ENCODE data around the gene GPR183.

DNA sequence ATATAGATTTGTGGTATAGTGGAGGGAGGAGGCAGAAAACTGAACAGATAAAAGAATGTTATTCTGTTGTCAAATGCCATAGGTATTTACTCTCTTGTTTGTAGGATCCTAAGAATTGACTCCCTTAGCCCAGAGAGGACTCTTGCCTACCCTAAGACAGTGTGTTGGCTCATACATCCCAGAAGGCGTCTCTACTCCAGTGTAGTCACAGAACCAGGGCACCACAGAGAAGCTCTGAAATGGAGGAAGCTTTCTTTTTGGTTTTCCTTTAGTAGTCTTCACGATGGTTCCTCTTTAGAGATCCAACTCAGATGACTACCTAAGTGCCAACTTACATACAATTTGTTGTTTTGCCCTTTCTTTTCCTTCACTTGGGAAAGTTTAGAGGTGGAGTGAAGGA, 14.0 kb downstream of the GPR183 start:
- TF ChIP-seq, protein P1, sequence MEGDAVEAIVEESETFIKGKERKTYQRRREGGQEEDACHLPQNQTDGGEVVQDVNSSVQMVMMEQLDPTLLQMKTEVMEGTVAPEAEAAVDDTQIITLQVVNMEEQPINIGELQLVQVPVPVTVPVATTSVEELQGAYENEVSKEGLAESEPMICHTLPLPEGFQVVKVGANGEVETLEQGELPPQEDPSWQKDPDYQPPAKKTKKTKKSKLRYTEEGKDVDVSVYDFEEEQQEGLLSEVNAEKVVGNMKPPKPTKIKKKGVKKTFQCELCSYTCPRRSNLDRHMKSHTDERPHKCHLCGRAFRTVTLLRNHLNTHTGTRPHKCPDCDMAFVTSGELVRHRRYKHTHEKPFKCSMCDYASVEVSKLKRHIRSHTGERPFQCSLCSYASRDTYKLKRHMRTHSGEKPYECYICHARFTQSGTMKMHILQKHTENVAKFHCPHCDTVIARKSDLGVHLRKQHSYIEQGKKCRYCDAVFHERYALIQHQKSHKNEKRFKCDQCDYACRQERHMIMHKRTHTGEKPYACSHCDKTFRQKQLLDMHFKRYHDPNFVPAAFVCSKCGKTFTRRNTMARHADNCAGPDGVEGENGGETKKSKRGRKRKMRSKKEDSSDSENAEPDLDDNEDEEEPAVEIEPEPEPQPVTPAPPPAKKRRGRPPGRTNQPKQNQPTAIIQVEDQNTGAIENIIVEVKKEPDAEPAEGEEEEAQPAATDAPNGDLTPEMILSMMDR (IDR thresholded peaks at IDR 0.05), result no peak
- TF ChIP-seq, protein P2, sequence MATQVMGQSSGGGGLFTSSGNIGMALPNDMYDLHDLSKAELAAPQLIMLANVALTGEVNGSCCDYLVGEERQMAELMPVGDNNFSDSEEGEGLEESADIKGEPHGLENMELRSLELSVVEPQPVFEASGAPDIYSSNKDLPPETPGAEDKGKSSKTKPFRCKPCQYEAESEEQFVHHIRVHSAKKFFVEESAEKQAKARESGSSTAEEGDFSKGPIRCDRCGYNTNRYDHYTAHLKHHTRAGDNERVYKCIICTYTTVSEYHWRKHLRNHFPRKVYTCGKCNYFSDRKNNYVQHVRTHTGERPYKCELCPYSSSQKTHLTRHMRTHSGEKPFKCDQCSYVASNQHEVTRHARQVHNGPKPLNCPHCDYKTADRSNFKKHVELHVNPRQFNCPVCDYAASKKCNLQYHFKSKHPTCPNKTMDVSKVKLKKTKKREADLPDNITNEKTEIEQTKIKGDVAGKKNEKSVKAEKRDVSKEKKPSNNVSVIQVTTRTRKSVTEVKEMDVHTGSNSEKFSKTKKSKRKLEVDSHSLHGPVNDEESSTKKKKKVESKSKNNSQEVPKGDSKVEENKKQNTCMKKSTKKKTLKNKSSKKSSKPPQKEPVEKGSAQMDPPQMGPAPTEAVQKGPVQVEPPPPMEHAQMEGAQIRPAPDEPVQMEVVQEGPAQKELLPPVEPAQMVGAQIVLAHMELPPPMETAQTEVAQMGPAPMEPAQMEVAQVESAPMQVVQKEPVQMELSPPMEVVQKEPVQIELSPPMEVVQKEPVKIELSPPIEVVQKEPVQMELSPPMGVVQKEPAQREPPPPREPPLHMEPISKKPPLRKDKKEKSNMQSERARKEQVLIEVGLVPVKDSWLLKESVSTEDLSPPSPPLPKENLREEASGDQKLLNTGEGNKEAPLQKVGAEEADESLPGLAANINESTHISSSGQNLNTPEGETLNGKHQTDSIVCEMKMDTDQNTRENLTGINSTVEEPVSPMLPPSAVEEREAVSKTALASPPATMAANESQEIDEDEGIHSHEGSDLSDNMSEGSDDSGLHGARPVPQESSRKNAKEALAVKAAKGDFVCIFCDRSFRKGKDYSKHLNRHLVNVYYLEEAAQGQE (IDR thresholded peaks at IDR 0.05; ENCODE audit: insufficient read depth in 1 of 2, low read depth in 2 of 2, low read length in 1 of 2), result no peak

All from Panc1 (cell line).